ENCODE data around the gene LRFN4.

The LRFN4 gene

DNA sequence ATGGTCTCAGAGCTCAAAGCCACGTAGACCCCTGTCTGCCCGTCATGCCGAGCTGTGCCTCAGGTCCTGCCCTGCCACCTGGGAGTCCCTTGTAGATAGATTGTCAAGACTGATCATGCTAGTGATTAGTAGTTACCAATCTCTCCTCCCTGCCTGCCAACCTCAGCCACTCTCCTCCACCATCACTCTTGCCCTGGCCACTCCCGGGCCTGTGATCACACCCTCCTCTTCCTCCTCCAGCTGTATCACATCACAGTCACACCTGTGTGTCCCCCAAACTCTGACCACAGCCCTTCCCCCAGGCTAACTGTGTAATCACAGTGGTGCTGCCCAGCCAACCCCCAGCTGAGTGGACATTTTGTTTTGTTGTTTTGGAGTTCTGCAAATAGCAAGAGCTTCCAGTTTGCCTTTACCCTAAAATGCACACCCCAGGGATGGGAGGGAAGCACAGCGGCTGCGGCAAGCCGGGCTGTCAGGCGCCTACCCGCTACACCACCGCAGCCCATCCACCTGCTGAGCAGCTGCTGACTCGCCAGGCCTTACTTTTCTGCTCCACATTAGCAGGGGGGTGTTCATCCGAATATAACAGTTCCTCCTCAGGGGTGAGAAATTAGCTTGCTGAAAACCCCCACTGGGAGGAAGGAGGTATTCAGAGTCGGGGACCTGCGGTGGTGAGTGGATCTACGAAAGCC is 45.8 kb downstream of the LRFN4 start:
- no peak overlapping the region for H3K27ac Mint-ChIP-seq

DNA sequence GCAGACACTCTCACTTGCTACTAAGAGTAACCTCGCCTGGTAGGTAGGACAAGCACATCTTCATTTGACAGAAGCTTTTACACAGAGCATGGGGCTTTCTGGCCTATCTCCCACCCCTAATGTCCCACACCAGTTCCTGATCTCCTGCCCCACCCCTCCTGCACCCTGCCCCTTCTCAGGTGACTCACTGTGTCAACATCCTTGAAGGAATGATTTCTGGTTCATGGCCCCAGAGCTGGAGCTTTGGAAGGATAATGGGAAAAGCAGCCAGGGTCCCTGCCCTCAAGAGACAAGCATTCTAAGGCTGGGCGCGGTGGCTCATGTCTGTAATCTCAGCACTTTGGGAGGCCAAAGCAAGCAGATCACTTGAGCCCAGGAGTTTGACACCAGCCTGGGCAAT is 47.2 kb downstream of the LRFN4 start:
- H3K36me3 Mint-ChIP-seq: peaks cover 2% of the 10 kb centered on the region
- H3K27me3 Mint-ChIP-seq: no peaks in the 10 kb centered on the region
- no peak overlapping the region for H3K4me3 Mint-ChIP-seq
- H3K9me3 Mint-ChIP-seq (ENCODE audit: low read depth): no peaks in the 10 kb centered on the region
- H3K4me1 Mint-ChIP-seq (ENCODE audit: low read depth): no peaks in the 10 kb centered on the region
- no peak overlapping the region for H3K27ac Mint-ChIP-seq

More for the DNA sequence above, 45.8 kb downstream of the LRFN4 start:
- Mint-ChIP-seq H3K4me1 (ENCODE audit: low read depth) (no peaks in the 10 kb centered on the region), H3K4me3 (no peak overlapping the region), H3K27me3 (no peaks in the 10 kb centered on the region), H3K9me3 (ENCODE audit: low read depth) (no peaks in the 10 kb centered on the region), H3K36me3 (no peaks in the 10 kb centered on the region)

DNA sequence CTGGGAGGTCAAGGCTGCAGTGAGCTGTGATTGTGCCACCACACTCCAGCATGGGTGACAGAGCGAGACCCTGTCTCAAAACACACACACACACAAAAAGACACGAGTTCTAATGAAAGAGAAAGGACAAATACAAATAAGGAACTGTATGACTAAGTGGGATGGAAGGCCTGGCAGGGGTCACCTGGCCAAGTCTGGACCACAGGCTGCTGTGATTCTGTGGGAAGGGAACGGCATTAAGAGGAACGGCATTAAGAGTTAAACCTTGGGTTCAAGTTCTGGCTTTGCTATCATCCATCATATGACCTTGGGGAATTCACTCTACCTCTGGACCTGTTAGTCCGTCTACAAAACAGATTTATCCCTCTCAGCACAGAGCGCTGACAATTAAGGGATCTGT is 47.7 kb downstream of the LRFN4 start:
- Mint-ChIP-seq H3K4me3 (no peak overlapping the region), H3K27ac (no peak overlapping the region), H3K4me1 (ENCODE audit: low read depth) (no peaks in the 10 kb centered on the region), H3K27me3 (no peaks in the 10 kb centered on the region), H3K9me3 (ENCODE audit: low read depth) (no peaks in the 10 kb centered on the region), H3K36me3 (peaks cover 2% of the 10 kb centered on the region)

DNA sequence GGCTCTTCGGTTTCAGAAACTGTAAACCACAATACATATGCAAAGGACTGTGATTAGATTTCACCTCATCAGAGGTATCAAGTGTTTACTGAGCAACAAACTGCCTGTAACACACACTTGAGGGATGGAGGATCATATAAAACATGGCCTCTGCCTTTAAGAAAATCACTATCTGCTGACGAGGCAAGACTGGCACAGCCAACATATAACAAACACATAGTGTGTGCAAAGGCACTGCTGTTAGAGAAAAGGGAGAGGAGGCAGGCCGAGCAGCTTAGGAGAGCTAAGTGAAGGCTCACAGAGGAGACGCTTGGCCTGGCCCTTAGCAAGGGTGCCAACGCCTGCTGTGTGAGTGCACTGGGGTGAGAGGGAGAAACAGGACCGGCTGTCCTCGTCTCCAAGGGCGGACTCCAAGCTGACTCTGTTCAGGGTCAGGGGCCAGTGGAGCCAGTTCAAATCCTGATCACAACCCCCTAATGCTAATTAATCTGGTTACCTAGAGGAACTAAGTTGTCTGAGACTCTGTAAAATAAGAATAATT is 48.2 kb downstream of the LRFN4 start:
- Mint-ChIP-seq H3K36me3 (peaks cover 2% of the 10 kb centered on the region), H3K4me1 (ENCODE audit: low read depth) (no peaks in the 10 kb centered on the region), H3K4me3 (no peak overlapping the region), H3K27ac (no peak overlapping the region), H3K27me3 (no peaks in the 10 kb centered on the region), H3K9me3 (ENCODE audit: low read depth) (no peaks in the 10 kb centered on the region)

DNA sequence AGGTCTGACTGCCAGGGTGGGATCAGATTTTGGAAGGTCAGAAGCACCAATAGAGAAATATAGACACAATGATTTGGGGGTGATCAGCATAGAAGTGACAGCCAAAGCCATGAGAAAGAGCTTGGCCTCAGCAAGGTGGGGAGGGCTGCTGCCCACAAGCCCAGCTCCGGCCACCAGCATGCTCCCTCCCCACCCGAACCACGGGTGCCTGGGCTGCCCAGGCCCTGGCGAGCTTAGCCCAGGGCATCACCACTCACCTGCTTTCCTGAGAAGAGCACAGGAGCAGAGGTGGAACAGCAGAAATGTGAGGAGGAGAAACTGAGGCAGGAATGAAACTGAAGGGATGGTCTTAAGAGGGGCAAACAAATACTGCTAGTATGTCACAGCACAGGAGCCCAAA is 48.8 kb downstream of the LRFN4 start:
- Mint-ChIP-seq H3K27me3 (no peaks in the 10 kb centered on the region), H3K4me3 (no peak overlapping the region), H3K4me1 (ENCODE audit: low read depth) (no peaks in the 10 kb centered on the region), H3K9me3 (ENCODE audit: low read depth) (no peaks in the 10 kb centered on the region), H3K36me3 (peaks cover 2% of the 10 kb centered on the region), H3K27ac (no peak overlapping the region)

DNA sequence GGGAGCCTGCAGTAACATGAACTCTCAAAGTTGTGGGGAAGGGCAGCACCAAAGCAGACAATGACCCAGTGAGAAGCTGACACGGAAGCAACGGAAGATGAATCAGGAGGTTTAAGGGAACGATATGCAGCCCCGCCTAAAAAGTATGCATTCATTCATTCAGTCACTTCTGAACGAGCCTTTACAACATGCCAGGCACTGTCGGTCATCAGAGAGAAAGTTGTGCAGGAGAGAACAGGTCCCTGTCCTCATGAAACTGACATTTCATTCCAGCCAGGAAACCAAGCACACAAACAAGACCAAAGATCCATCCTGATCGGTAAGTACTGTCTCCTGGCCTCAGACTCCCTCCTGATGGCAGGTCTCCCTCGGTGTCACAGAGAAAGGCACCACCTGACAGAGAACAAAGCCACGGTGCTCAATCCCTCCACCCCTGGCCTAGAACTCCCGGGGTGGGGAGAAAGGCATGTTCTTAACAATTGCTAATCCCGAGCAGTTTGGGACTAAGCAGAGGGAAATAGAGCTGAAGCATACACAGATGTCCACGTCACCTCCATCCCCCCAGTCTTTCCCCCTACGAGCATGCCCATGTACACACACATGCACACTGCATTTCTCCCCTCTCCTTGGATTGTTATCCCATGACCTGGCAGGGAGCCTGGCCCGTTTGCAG is 49.3 kb downstream of the LRFN4 start:
- peaks cover 2% of the 10 kb centered on the region for H3K36me3 Mint-ChIP-seq
- no peaks in the 10 kb centered on the region for H3K4me1 Mint-ChIP-seq (ENCODE audit: low read depth)
- no peaks in the 10 kb centered on the region for H3K9me3 Mint-ChIP-seq (ENCODE audit: low read depth)
- no peak overlapping the region for H3K27ac Mint-ChIP-seq
- no peaks in the 10 kb centered on the region for H3K27me3 Mint-ChIP-seq
- no peak overlapping the region for H3K4me3 Mint-ChIP-seq

DNA sequence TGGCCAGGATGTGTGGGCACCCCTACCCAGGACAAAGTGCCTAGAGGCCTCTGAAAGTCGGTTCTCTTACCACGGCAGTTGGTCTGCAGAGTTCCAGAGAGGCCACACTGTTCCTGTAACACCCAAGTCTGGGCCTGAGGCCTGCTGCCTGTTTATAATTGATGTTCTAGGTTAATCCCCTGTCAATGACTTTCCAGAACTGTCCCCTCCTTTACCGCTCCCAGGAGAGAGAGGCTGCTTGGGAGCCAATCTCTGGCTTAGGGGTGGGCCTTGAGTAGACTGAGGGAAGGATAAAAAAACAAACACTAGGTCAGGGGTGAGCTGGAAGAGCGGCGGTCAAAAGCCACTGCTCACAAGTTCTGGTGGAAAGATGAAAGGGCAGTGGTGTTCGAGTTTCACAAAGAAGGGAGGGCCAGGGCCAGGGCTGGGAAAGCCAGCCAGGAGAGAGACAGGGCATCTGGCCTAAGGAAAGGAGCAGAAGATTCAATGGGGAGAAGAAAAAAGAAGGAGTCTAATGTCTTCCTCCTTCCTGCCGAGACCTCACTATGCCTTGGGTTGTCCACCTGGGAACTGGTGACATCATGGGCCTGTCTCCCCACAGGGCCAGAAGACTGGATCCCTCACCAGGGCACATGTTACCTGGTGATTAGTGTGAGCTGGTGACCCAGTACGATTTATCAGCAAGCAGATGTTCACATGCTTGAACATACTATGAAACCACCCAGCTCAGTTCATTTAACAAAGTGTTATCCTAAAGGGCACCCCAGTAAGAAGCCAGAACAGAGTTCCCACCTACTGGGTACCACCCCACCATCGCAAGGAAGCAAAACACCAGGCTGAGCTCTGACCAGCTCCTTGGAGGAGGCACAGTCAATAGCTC is 51.1 kb downstream of the LRFN4 start:
- Mint-ChIP-seq H3K9me3 (ENCODE audit: low read depth) (no peaks in the 10 kb centered on the region), H3K4me3 (no peak overlapping the region), H3K27ac (no peak overlapping the region), H3K27me3 (no peaks in the 10 kb centered on the region), H3K4me1 (ENCODE audit: low read depth) (no peaks in the 10 kb centered on the region), H3K36me3 (peaks cover 2% of the 10 kb centered on the region)

DNA sequence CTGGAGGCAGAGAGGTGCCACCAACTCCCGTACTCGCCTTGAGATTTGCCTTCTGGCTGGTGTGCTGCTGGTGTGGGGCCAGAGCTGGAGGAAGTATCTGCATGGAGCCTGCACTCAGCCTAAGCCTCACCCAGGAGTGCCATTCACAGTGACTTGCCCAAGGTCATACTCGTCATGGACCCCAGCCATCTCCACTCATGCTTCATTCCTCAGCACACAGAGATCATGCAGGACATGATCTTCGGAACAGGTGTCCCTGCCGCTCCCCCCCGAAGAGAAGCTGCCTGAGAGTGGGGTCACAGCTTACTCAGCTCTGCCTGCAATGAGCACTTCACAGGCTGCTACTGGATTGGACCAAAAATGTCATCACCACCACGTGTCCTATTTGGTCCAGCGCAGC is 52.3 kb downstream of the LRFN4 start:
- H3K27me3 Mint-ChIP-seq: no peaks in the 10 kb centered on the region
- no peak overlapping the region for H3K4me3 Mint-ChIP-seq
- no peaks in the 10 kb centered on the region for H3K4me1 Mint-ChIP-seq (ENCODE audit: low read depth)
- H3K27ac Mint-ChIP-seq: no peak overlapping the region
- H3K9me3 Mint-ChIP-seq (ENCODE audit: low read depth): no peaks in the 10 kb centered on the region
- H3K36me3 Mint-ChIP-seq: peaks cover 2% of the 10 kb centered on the region

DNA sequence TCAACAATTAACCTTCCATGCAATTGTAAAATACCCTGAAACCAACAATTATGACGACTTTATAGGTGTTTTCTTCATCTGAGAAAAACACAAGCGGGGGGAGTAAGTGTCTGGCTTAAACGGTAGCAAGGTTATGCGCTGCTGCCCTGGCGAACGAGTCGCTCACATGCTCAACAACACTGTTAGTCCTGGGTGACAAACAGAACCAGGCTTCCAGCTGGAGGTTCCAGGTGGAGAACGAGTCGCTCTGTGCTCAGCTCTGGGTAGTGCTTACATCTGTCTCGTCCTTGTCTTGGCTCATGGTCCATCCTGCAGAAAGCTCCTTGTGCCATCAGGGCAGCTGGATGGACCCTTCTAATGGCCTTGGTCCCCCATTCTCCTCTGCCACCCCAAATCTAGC is 53.2 kb downstream of the LRFN4 start:
- Mint-ChIP-seq H3K9me3 (ENCODE audit: low read depth) (no peaks in the 10 kb centered on the region), H3K4me1 (ENCODE audit: low read depth) (no peaks in the 10 kb centered on the region), H3K36me3 (peaks cover 2% of the 10 kb centered on the region), H3K27ac (no peak overlapping the region), H3K4me3 (no peak overlapping the region), H3K27me3 (no peaks in the 10 kb centered on the region)
